Measurements from ENCODE around the gene ETNK2.

ETNK2 gene

GRCh38 chr1:204147406-204148383 lies 4.1 kb downstream of the ETNK2 start:
- FAIRE-seq: no peak

- FAIRE-seq: no peak
Observed at GRCh38 chr1:204146965-204147364, 4.9 kb downstream of the ETNK2 start.

GRCh38 chr1:204146309-204146708 lies 5.5 kb downstream of the ETNK2 start:
- no peak for FAIRE-seq

- FAIRE-seq: no peak
Observed at GRCh38 chr1:204145033-204145504, 6.8 kb downstream of the ETNK2 start.

GRCh38 chr1:204143276-204144041 lies 8.4 kb downstream of the ETNK2 start:
- FAIRE-seq: no peak

- FAIRE-seq: no peak
Observed at GRCh38 chr1:204142032-204142974, 9.5 kb downstream of the ETNK2 start.

GRCh38 chr1:204141131-204141530 lies 10.7 kb downstream of the ETNK2 start:
- no peak for FAIRE-seq

GRCh38 chr1:204139952-204140351 lies 11.9 kb downstream of the ETNK2 start:
- no peak for FAIRE-seq

- FAIRE-seq: no peak
Observed at GRCh38 chr1:204139088-204139487, 12.8 kb downstream of the ETNK2 start.

- FAIRE-seq: no peak
Observed at GRCh38 chr1:204136814-204137213, 15.0 kb downstream of the ETNK2 start.

- FAIRE-seq: no peak
Observed at GRCh38 chr1:204134103-204134502, 17.7 kb downstream of the ETNK2 start.

- no peak for FAIRE-seq
Observed at GRCh38 chr1:204132718-204133117, 19.1 kb downstream of the ETNK2 start.

GRCh38 chr1:204131978-204132377 lies 19.9 kb downstream of the ETNK2 start:
- FAIRE-seq: no peak

GRCh38 chr1:204130981-204131892 lies 20.6 kb downstream of the ETNK2 start:
- no peak for FAIRE-seq

- FAIRE-seq: no peak
Observed at GRCh38 chr1:204130178-204130577, 21.7 kb downstream of the ETNK2 start.

- no peak for FAIRE-seq
Observed at GRCh38 chr1:204128964-204129896, 22.6 kb downstream of the ETNK2 start.

- FAIRE-seq: no peak
Observed at GRCh38 chr1:204128464-204128963, 23.3 kb downstream of the ETNK2 start.

- no peak for FAIRE-seq
Observed at GRCh38 chr1:204127597-204128242, 24.1 kb downstream of the ETNK2 start.

- FAIRE-seq: no peak
Observed at GRCh38 chr1:204126956-204127355, 24.9 kb downstream of the ETNK2 start.
